HepG2 (cell line): ENCODE results near the gene UCKL1. TPM values are rescaled to one million over a fixed set of nuclear protein-coding genes. Genes with fewer than 3 reads are reported as not detected.

ENCODE experiments used
- CBX5 ChIP-seq: sonication (generic); formaldehyde crosslinking; IDR thresholded peaks from 2 replicates; pipeline ENCODE4 v1.4.0; 2020; ENCODE audit warnings: missing genetic modification reagents, borderline replicate concordance
- CEBPG ChIP-seq: IDR thresholded peaks from 2 replicates; pipeline ENCODE4 v1.6.1; 2016
- DNMT1 ChIP-seq: sonication (generic); formaldehyde crosslinking; IDR thresholded peaks from 2 replicates; pipeline ENCODE4 v1.5.1; 2020; ENCODE audit warnings: mild to moderate bottlenecking, missing genetic modification reagents
- HNF4G ChIP-seq, 2 experiments: sonication (generic) in 1 of 2; formaldehyde crosslinking in 1 of 2; IDR thresholded peaks; 2 replicates each; pipeline versions ENCODE4 v1.4.0 to v1.6.1; 2011 to 2020; ENCODE audit warnings: borderline replicate concordance in 2 of 2, low read depth in 2 of 2, mild to moderate bottlenecking in 2 of 2, low read length in 1 of 2, missing genetic modification reagents in 1 of 2, moderate library complexity in 1 of 2
- SALL2 ChIP-seq: sonication (generic); formaldehyde crosslinking; IDR thresholded peaks from 2 replicates; pipeline ENCODE4 v1.8.1; 2023; ENCODE audit warnings: mild to moderate bottlenecking, missing genetic modification reagents, inconsistent platforms
- SP4 ChIP-seq: sonication (generic); formaldehyde crosslinking; IDR thresholded peaks from 2 replicates; pipeline ENCODE4 v1.8.1; 2023; ENCODE audit warnings: mild to moderate bottlenecking, missing genetic modification reagents
- TEAD2 ChIP-seq: sonication (generic); formaldehyde crosslinking; IDR thresholded peaks from 2 replicates; pipeline ENCODE4 v1.9.0; 2021; ENCODE audit warnings: missing genetic modification reagents
- ZFP36 ChIP-seq: fragments of 150-350 bp; IDR thresholded peaks from 2 replicates; pipeline ENCODE4 v1.6.1; 2018; ENCODE audit warnings: borderline replicate concordance, low read length, low read depth; ENCODE audit not compliant: partially characterized antibody
- ZNF274 ChIP-seq: sonication (generic); formaldehyde crosslinking; IDR thresholded peaks from 2 replicates; pipeline ENCODE4 v1.5.1; 2020; ENCODE audit warnings: mild to moderate bottlenecking, missing genetic modification reagents
- ZNF552 ChIP-seq: sonication (generic); formaldehyde crosslinking; IDR thresholded peaks from 2 replicates; pipeline ENCODE4 v1.9.0; 2022; ENCODE audit warnings: missing genetic modification reagents, mild to moderate bottlenecking, borderline replicate concordance
- ZNF7 ChIP-seq: IDR thresholded peaks from 2 replicates; pipeline ENCODE4 v1.6.1; 2016; ENCODE audit warnings: missing biosample characterization, missing genetic modification reagents
- ZNF703 ChIP-seq: sonication (generic); formaldehyde crosslinking; IDR thresholded peaks from 2 replicates; pipeline ENCODE4 v1.5.1; 2020; ENCODE audit warnings: missing genetic modification reagents, mild to moderate bottlenecking, moderate library complexity, borderline replicate concordance
- ZNF772 ChIP-seq: sonication (generic); formaldehyde crosslinking; IDR thresholded peaks from 2 replicates; pipeline ENCODE4 v1.5.0; 2020; ENCODE audit warnings: mild to moderate bottlenecking, missing genetic modification reagents
- polyA plus RNA-seq, 8 experiments: library from polyadenylated mRNA; depleted of rRNA in 3 of 8; stranded (reverse) in 7 of 8; unstranded in 1 of 8; fragments of >200 nt; fragmentation: Illumina TruSeq in 4 of 8; extraction: Trizol in 4 of 8; gene quantifications; 2 replicates each; pipeline versions ENCODE4 v1.2.1 to v1.2.3, GENCODE V29; 2011 to 2016; ENCODE audit warnings: low read depth in 4 of 8, missing spikeins in 1 of 8, mixed read lengths in 1 of 8; ENCODE audit not compliant: insufficient read depth in 1 of 8
- total RNA-seq, 5 experiments: library from RNA; depleted of rRNA; stranded (reverse); fragments of >200 nt; fragmentation: Illumina TruSeq; extraction: Trizol; gene quantifications; 2 replicates each; pipeline ENCODE4 v1.2.3, GENCODE V29; 2016; ENCODE audit warnings: low read depth in 1 of 5
- TF ChIP-seq, protein P1 (sequence below): sonication (generic); formaldehyde crosslinking; IDR thresholded peaks from 2 replicates; pipeline ENCODE4 v1.4.0; 2020; ENCODE audit warnings: low read depth, mild to moderate bottlenecking, missing genetic modification reagents
- TF ChIP-seq, protein P2 (sequence below): sonication (generic); formaldehyde crosslinking; conservative IDR thresholded peaks from 2 replicates; pipeline ENCODE4 v1.8.0; 2022; ENCODE audit warnings: missing genetic modification reagents
- TF ChIP-seq, protein P3 (sequence below): IDR thresholded peaks from 2 replicates; pipeline ENCODE4 v1.6.1; 2016; ENCODE audit warnings: missing compliant biosample characterization, missing genetic modification reagents, borderline replicate concordance
- TF ChIP-seq, protein P4 (sequence below): sonication (generic); formaldehyde crosslinking; IDR thresholded peaks from 2 replicates; pipeline ENCODE4 v1.9.0; 2022; ENCODE audit warnings: low read depth, missing genetic modification reagents
- TF ChIP-seq, protein P5 (sequence below): sonication (generic); formaldehyde crosslinking; IDR thresholded peaks from 2 replicates; pipeline ENCODE4 v1.5.0; 2020; ENCODE audit warnings: mild to moderate bottlenecking, missing genetic modification reagents

The UCKL1 gene
- total and polyA plus RNA-seq, 2 of the 13 experiments (the other 11 are each of a cell fraction or from before 2014, with no cell fraction given) = 50.2 to 126 TPM

DNA sequence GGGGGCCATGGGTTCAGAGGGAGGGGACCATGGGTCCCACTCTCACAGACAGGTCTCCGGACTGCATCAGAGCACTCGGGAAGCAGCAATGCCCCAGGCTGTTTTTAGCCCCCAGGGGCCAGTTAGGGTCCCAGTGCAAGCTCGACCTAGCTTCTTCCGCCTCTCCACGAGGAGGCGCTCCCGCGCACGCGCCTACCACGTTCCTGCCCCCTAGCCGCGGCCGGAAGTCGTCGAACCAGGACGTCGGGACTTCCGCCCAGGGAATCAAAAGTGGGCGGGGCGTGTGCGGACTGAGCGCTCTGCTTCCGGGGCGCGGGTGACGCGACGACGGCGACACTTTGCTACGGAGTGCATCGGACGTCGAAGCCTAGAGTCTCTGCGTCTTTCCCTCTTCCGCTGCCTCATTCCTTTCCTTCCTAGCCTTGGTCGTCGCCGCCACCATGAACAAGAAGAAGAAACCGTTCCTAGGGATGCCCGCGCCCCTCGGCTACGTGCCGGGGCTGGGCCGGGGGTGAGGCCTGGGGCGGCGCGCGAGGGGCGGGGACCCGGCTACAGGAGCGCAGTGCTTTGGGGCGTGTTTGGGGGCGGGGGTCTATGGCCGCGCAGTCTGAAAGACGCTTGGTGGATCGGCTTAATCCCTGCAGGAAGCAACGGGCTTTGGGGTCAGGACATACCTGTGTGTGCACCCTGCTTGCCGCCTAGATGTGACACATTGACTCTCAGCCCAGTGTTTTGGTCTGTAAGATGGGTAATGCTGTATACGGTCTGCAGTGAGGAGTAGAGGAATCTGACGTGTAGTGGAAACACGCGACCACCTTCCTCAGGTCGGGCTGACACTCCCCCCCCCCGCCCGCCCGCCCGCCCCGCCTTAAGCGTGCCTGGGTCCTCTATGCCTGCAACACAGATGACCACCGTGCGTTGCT, 24.9 kb upstream of the UCKL1 start, which contains the start of gene PRPF6 (continued):
- peak; percentile 82; the same call in 1 of the 2 replicates for TF ChIP-seq ZNF552
- TF ChIP-seq, protein P1, sequence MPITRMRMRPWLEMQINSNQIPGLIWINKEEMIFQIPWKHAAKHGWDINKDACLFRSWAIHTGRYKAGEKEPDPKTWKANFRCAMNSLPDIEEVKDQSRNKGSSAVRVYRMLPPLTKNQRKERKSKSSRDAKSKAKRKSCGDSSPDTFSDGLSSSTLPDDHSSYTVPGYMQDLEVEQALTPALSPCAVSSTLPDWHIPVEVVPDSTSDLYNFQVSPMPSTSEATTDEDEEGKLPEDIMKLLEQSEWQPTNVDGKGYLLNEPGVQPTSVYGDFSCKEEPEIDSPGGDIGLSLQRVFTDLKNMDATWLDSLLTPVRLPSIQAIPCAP (CRISPR knock-in tag) = peak; percentile 25; the same call in 1 of the 2 replicates
- TF ChIP-seq ZNF274 (CRISPR knock-in tag) = peak; percentile 97
- TF ChIP-seq HNF4G (IDR thresholded peaks at IDR 0.05; ENCODE audit: borderline replicate concordance, low read depth, low read length) = no peak
- peak; percentile 52 for TF ChIP-seq HNF4G (CRISPR knock-in tag; IDR thresholded peaks at IDR 0.05; ENCODE audit: borderline replicate concordance, low read depth)
- peak; percentile 60 for TF ChIP-seq CEBPG
- peak; percentile 3 for TF ChIP-seq ZFP36
- TF ChIP-seq, protein P2, sequence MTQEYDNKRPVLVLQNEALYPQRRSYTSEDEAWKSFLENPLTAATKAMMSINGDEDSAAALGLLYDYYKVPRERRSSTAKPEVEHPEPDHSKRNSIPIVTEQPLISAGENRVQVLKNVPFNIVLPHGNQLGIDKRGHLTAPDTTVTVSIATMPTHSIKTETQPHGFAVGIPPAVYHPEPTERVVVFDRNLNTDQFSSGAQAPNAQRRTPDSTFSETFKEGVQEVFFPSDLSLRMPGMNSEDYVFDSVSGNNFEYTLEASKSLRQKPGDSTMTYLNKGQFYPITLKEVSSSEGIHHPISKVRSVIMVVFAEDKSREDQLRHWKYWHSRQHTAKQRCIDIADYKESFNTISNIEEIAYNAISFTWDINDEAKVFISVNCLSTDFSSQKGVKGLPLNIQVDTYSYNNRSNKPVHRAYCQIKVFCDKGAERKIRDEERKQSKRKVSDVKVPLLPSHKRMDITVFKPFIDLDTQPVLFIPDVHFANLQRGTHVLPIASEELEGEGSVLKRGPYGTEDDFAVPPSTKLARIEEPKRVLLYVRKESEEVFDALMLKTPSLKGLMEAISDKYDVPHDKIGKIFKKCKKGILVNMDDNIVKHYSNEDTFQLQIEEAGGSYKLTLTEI (CRISPR knock-in tag) = 0 out of 2 replicates have a peak, but pooled peaks have one; percentile 37
- TF ChIP-seq SALL2 (CRISPR knock-in tag) = peak; percentile 98
- TF ChIP-seq, protein P3, sequence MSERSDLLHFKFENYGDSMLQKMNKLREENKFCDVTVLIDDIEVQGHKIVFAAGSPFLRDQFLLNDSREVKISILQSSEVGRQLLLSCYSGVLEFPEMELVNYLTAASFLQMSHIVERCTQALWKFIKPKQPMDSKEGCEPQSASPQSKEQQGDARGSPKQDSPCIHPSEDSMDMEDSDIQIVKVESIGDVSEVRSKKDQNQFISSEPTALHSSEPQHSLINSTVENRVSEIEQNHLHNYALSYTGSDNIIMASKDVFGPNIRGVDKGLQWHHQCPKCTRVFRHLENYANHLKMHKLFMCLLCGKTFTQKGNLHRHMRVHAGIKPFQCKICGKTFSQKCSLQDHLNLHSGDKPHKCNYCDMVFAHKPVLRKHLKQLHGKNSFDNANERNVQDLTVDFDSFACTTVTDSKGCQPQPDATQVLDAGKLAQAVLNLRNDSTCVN = peak; percentile 93
- TF ChIP-seq TEAD2 (CRISPR knock-in tag) = no peak
- no peak; the same call in 1 of the 2 replicates for TF ChIP-seq ZNF7 (CRISPR knock-in tag)
- no peak for TF ChIP-seq ZNF703
- TF ChIP-seq, protein P4, sequence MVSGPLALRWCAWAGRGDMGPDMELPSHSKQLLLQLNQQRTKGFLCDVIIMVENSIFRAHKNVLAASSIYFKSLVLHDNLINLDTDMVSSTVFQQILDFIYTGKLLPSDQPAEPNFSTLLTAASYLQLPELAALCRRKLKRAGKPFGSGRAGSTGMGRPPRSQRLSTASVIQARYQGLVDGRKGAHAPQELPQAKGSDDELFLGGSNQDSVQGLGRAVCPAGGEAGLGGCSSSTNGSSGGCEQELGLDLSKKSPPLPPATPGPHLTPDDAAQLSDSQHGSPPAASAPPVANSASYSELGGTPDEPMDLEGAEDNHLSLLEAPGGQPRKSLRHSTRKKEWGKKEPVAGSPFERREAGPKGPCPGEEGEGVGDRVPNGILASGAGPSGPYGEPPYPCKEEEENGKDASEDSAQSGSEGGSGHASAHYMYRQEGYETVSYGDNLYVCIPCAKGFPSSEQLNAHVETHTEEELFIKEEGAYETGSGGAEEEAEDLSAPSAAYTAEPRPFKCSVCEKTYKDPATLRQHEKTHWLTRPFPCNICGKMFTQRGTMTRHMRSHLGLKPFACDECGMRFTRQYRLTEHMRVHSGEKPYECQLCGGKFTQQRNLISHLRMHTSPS = no peak
- peak; percentile 98; the same call in 1 of the 2 replicates for TF ChIP-seq CBX5 (CRISPR knock-in tag)
- TF ChIP-seq DNMT1 (CRISPR knock-in tag) = no peak
- peak; percentile 100 for TF ChIP-seq SP4
- TF ChIP-seq, protein P5, sequence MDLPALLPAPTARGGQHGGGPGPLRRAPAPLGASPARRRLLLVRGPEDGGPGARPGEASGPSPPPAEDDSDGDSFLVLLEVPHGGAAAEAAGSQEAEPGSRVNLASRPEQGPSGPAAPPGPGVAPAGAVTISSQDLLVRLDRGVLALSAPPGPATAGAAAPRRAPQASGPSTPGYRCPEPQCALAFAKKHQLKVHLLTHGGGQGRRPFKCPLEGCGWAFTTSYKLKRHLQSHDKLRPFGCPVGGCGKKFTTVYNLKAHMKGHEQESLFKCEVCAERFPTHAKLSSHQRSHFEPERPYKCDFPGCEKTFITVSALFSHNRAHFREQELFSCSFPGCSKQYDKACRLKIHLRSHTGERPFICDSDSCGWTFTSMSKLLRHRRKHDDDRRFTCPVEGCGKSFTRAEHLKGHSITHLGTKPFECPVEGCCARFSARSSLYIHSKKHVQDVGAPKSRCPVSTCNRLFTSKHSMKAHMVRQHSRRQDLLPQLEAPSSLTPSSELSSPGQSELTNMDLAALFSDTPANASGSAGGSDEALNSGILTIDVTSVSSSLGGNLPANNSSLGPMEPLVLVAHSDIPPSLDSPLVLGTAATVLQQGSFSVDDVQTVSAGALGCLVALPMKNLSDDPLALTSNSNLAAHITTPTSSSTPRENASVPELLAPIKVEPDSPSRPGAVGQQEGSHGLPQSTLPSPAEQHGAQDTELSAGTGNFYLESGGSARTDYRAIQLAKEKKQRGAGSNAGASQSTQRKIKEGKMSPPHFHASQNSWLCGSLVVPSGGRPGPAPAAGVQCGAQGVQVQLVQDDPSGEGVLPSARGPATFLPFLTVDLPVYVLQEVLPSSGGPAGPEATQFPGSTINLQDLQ = peak; percentile 97; the same call in 1 of the 2 replicates
- peak; percentile 95 for TF ChIP-seq ZNF772 (CRISPR knock-in tag)
